ENCODE measurements around the gene SP2. TPM values are rescaled to one million over a fixed set of nuclear protein-coding genes. Genes with fewer than 3 reads are reported as not detected.

Gene SP2
- total RNA-seq, 1 donor from 2014 or later, result 14.1 TPM

- ATAC-seq, result no peak
- intact Hi-C loops (cut with micrococcal nuclease), result no loop called here
- DNase-seq, result no peak
These were observed 11.7 kb upstream of the SP2 start for GRCh38 chr17:47884427-47884740.

- DNase-seq (no peak), ATAC-seq (no peak)
- intact Hi-C loops (cut with micrococcal nuclease), result no loop called here
These were observed 10.9 kb upstream of the SP2 start for GRCh38 chr17:47884905-47885730.

GRCh38 chr17:47888293-47888692 lies 7.7 kb upstream of the SP2 start:
- intact Hi-C loops (cut with micrococcal nuclease), result no loop called here
- DNase-seq (no peak), ATAC-seq (no peak)

GRCh38 chr17:47889734-47890529 lies 6.1 kb upstream of the SP2 start:
- DNase-seq, result peak; percentile 93
- intact Hi-C loops (cut with micrococcal nuclease), result loop anchor here (2.0 kb wide), 1 partner anchor 47 kb away; no protein-coding TSS in a partner anchor
- ATAC-seq, result peak; percentile 92

GRCh38 chr17:47891545-47892088 lies 4.4 kb upstream of the SP2 start:
- ATAC-seq, result no peak
- intact Hi-C loops (cut with micrococcal nuclease), result loop anchor here (2.0 kb wide), 1 partner anchor 49 kb away; no protein-coding TSS in a partner anchor
- DNase-seq, result no peak

- ATAC-seq (no peak), DNase-seq (no peak)
- intact Hi-C loops (cut with micrococcal nuclease), result no loop called here
These were observed 1.3 kb upstream of the SP2 start for GRCh38 chr17:47894498-47895346.

GRCh38 chr17:47895347-47895855 lies 635 bp upstream of the SP2 start:
- intact Hi-C loops (cut with micrococcal nuclease), result no loop called here
- DNase-seq, result no peak
- no peak for ATAC-seq

GRCh38 chr17:47896672-47897490 lies 845 bp downstream of the SP2 start:
- intact Hi-C loops (cut with micrococcal nuclease), result no loop called here
- no peak for DNase-seq
- ATAC-seq, result no peak

- no peak for ATAC-seq
- intact Hi-C loops (cut with micrococcal nuclease), result no loop called here
These were observed 1.5 kb downstream of the SP2 start for GRCh38 chr17:47897561-47897960.

GRCh38 chr17:47898241-47898640 lies 2.2 kb downstream of the SP2 start:
- DNase-seq (no peak), ATAC-seq (no peak)
- intact Hi-C loops (cut with micrococcal nuclease), result no loop called here

More at GRCh38 chr17:47897561-47897960, 1.5 kb downstream of the SP2 start:
- DNase-seq, result no peak

- intact Hi-C loops (cut with micrococcal nuclease), result no loop called here
- no peak for DNase-seq
- ATAC-seq, result no peak
These were observed 3.6 kb downstream of the SP2 start for GRCh38 chr17:47899643-47900042.

- DNase-seq (no peak), ATAC-seq (no peak)
- intact Hi-C loops (cut with micrococcal nuclease), result no loop called here
These were observed 5.4 kb downstream of the SP2 start for GRCh38 chr17:47901423-47901822.

GRCh38 chr17:47902039-47902744 lies 6.2 kb downstream of the SP2 start:
- DNase-seq, result no peak
- intact Hi-C loops (cut with micrococcal nuclease), result no loop called here

GRCh38 chr17:47905221-47905733 lies 9.2 kb downstream of the SP2 start:
- ATAC-seq, result peak; percentile 87
- peak; percentile 84 for DNase-seq
- intact Hi-C loops (cut with micrococcal nuclease), result loop anchor here (5.0 kb wide), 1 partner anchor 42 kb away; no protein-coding TSS in a partner anchor

More at GRCh38 chr17:47902039-47902744, 6.2 kb downstream of the SP2 start:
- no peak for ATAC-seq

GRCh38 chr17:47906443-47906842 lies 10.4 kb downstream of the SP2 start:
- no peak for ATAC-seq

GRCh38 chr17:47907932-47908562 lies 12.0 kb downstream of the SP2 start:
- ATAC-seq (peak; percentile 21), DNase-seq (no peak)
- intact Hi-C loops (cut with micrococcal nuclease), result loop anchor here (5.0 kb wide), 1 partner anchor 39 kb away; no protein-coding TSS in a partner anchor

More at GRCh38 chr17:47906443-47906842, 10.4 kb downstream of the SP2 start:
- intact Hi-C loops (cut with micrococcal nuclease), result loop anchor here (5.0 kb wide), 1 partner anchor 41 kb away; no protein-coding TSS in a partner anchor
- DNase-seq, result no peak

- intact Hi-C loops (cut with micrococcal nuclease), result no loop called here
- ATAC-seq (no peak), DNase-seq (no peak)
These were observed 17.0 kb downstream of the SP2 start for GRCh38 chr17:47913050-47913449.
